TTC549 (cell line): ENCODE measurements around the gene RUNX1.

ENCODE experiments used
- FAIRE-seq: peaks from 2 replicates; lab custom pipeline; 2012; peaks lifted over from hg19 to GRCh38; lab: Jason Lieb, UNC

RUNX1 gene

GRCh38 chr21:34878501-34878900, 170.6 kb downstream of the RUNX1 start:
- no peak for FAIRE-seq

GRCh38 chr21:34877485-34878128, 171.5 kb downstream of the RUNX1 start:
- FAIRE-seq, result no peak

- FAIRE-seq, result no peak
Observed at GRCh38 chr21:34875830-34876229, 173.3 kb downstream of the RUNX1 start.

GRCh38 chr21:34874684-34875513, 174.2 kb downstream of the RUNX1 start:
- no peak for FAIRE-seq

GRCh38 chr21:34871026-34871908, 177.8 kb downstream of the RUNX1 start:
- no peak for FAIRE-seq

- FAIRE-seq, result no peak
Observed at GRCh38 chr21:34870246-34870645, 178.9 kb downstream of the RUNX1 start.

- FAIRE-seq, result no peak
Observed at GRCh38 chr21:34869545-34869944, 179.6 kb downstream of the RUNX1 start.

GRCh38 chr21:34867785-34868184, 181.3 kb downstream of the RUNX1 start:
- FAIRE-seq, result no peak

- FAIRE-seq, result no peak
Observed at GRCh38 chr21:34865400-34866241, 183.5 kb downstream of the RUNX1 start.

GRCh38 chr21:34864370-34865149, 184.5 kb downstream of the RUNX1 start:
- no peak for FAIRE-seq

GRCh38 chr21:34862951-34863350, 186.2 kb downstream of the RUNX1 start:
- no peak for FAIRE-seq

GRCh38 chr21:34861258-34861657, 187.8 kb downstream of the RUNX1 start:
- FAIRE-seq, result no peak

- FAIRE-seq, result no peak
Observed at GRCh38 chr21:34859976-34860653, 189.0 kb downstream of the RUNX1 start.

- no peak for FAIRE-seq
Observed at GRCh38 chr21:34858559-34858958, 190.5 kb downstream of the RUNX1 start.

- FAIRE-seq, result no peak
Observed at GRCh38 chr21:34857874-34858273, 191.2 kb downstream of the RUNX1 start.

- FAIRE-seq, result no peak
Observed at GRCh38 chr21:34857122-34857713, 191.9 kb downstream of the RUNX1 start.

GRCh38 chr21:34852448-34852847, 196.7 kb downstream of the RUNX1 start:
- FAIRE-seq, result no peak

GRCh38 chr21:34850166-34850690, 198.9 kb downstream of the RUNX1 start:
- FAIRE-seq, result no peak

- no peak for FAIRE-seq
Observed at GRCh38 chr21:34846601-34847112, 202.4 kb downstream of the RUNX1 start.
